AG04450 (cell line): ENCODE results near the gene ARHGDIG. TPM values are rescaled to one million over a fixed set of nuclear protein-coding genes. Genes with fewer than 3 reads are reported as not detected.

ENCODE experiments used
- CTCF ChIA-PET: fragments of 300-600, 350-600 bp; formaldehyde crosslinking; extraction: SDS; loops from one replicate; lab custom pipeline; 2022; ENCODE audit warnings: antibody characterized with exemption, inconsistent platforms; lab: Charles Lee
- POLR2A ChIA-PET: fragments of 350-600 bp; formaldehyde crosslinking; extraction: SDS; loops from one replicate; lab custom pipeline; 2021; ENCODE audit warnings: antibody characterized with exemption, inconsistent platforms; lab: Yijun Ruan, JAX
- DNase-seq: peaks from one replicate; pipeline ENCODE4 v3.0.0-alpha.2; 2011; ENCODE audit warnings: low read depth, low spot score
- H3K27ac ChIP-seq: one replicate; pipeline ENCODE4 v1.5.1; 2012; ENCODE audit warnings: low read depth, low read length, control low read depth
- H3K27me3 ChIP-seq: one replicate; pipeline ENCODE4 v1.6.0; 2012; ENCODE audit warnings: low read length; ENCODE audit not compliant: control insufficient read depth, insufficient read depth
- H3K4me3 ChIP-seq: 2 replicates; pipeline ENCODE4 v1.5.1; 2011; ENCODE audit warnings: mild to moderate bottlenecking, low read depth, low read length, control low read depth
- H3K9me3 ChIP-seq: 2 replicates; pipeline ENCODE4 v1.5.1; 2012; ENCODE audit warnings: low read length; ENCODE audit not compliant: control insufficient read depth, insufficient read depth
- CTCF ChIP-seq: IDR thresholded peaks from 2 replicates; pipeline ENCODE4 v1.5.1; 2011; ENCODE audit warnings: low read depth, low read length, control low read depth, inconsistent platforms
- polyA plus RNA-seq: library from polyadenylated mRNA; depleted of rRNA; stranded (reverse); fragments of >200 nt; gene quantifications from 2 replicates; pipeline ENCODE4 v1.2.3, GENCODE V29; 2011

Gene ARHGDIG
- polyA plus RNA-seq, 1 experiment: not detected

GRCh38 chr16:275786-276232 lies 4.6 kb upstream of the ARHGDIG start, which contains the start of gene RGS11:
RGS11 (minus strand) TSS chr16:275944; CDS start chr16:275911, 33 bp downstream.
- TF ChIP-seq CTCF: no peak
- no peak within 1 kb of the TSS for H3K27ac ChIP-seq
- CTCF ChIA-PET: no interaction called here
- DNase-seq: no peak
- POLR2A ChIA-PET: no interaction called here
- H3K9me3 ChIP-seq: peaks cover 5% of the 10 kb centered on the region; the same call in 1 of the 2 replicates
- peak within 1 kb of the TSS; percentile 32; the same call in 1 of the 2 replicates for H3K4me3 ChIP-seq
- H3K27me3 ChIP-seq: peaks cover 36% of the 10 kb centered on the region

GRCh38 chr16:276426-277077 lies 3.8 kb upstream of the ARHGDIG start:
- no peak for TF ChIP-seq CTCF
- Histone ChIP-seq H3K4me3 (no peak overlapping the region), H3K27me3 (peaks cover 43% of the 10 kb centered on the region), H3K9me3 (peaks cover 6% of the 10 kb centered on the region; the same call in 1 of the 2 replicates), H3K27ac (no peak overlapping the region)
- CTCF ChIA-PET: no interaction called here
- DNase-seq: no peak
- POLR2A ChIA-PET: no interaction called here

GRCh38 chr16:278863-279366 lies 1.5 kb upstream of the ARHGDIG start:
- no peak for DNase-seq
- Histone ChIP-seq H3K27ac (no peak overlapping the region), H3K4me3 (no peak overlapping the region), H3K9me3 (peaks cover 7% of the 10 kb centered on the region; the same call in 1 of the 2 replicates), H3K27me3 (peaks cover 42% of the 10 kb centered on the region)
- POLR2A ChIA-PET: no interaction called here
- CTCF ChIA-PET: interaction anchor here (0.8 kb wide), 1 partner anchor 99 kb away, joined by 3 read pairs; the partner anchor contains the start of gene HBQ1
- no peak for TF ChIP-seq CTCF

GRCh38 chr16:279531-279930 lies 860 bp upstream of the ARHGDIG start:
- POLR2A ChIA-PET: no interaction called here
- Histone ChIP-seq H3K27ac (no peak overlapping the region), H3K9me3 (peaks cover 12% of the 10 kb centered on the region; the same call in 1 of the 2 replicates), H3K27me3 (peaks cover 38% of the 10 kb centered on the region), H3K4me3 (no peak overlapping the region)
- TF ChIP-seq CTCF: no peak
- CTCF ChIA-PET: no interaction called here
- DNase-seq: no peak

GRCh38 chr16:280005-280460 lies 358 bp upstream of the ARHGDIG start:
- CTCF ChIA-PET: no interaction called here
- no peak for DNase-seq
- H3K9me3 ChIP-seq: peaks cover 17% of the 10 kb centered on the region; the same call in 1 of the 2 replicates
- H3K27me3 ChIP-seq: peaks cover 35% of the 10 kb centered on the region
- POLR2A ChIA-PET: no interaction called here
- H3K27ac ChIP-seq: no peak overlapping the region
- no peak overlapping the region for H3K4me3 ChIP-seq
- TF ChIP-seq CTCF: no peak
